ENCODE data around the gene HOXA4. TPM values are rescaled to one million over a fixed set of nuclear protein-coding genes. Genes with fewer than 3 reads are reported as not detected.
A peak's percentile ranks its signal among the peaks of the same experiment; 100 is the strongest.

HOXA4 gene
- total RNA-seq, 2 donors from 2014 or later: 0.78 to 1.6 TPM

GRCh38 chr7:27157702-27158431 lies 27.3 kb upstream of the HOXA4 start:
- intact Hi-C loops (cut with DNase I): no loop called here
- Histone ChIP-seq H3K4me3 (no peak overlapping the region), H3K4me1 (peaks cover 33% of the 10 kb centered on the region), H3K36me3 (replicated peaks in 1 of 2; ENCODE audit: insufficient read depth in 1 of 2, low read depth in 2 of 2) (no peaks in the 10 kb centered on the region), H3K27ac (no peak overlapping the region), H3K9me3 (no peaks in the 10 kb centered on the region), H3K27me3 (peaks cover 0 to 61% of the 10 kb centered on the region in 2 donors)
- WGBS, 2 donors: 5 to 9% methylated on average over 29 to 30 of the region's 30 CpGs
- TF ChIP-seq POLR2A (IDR thresholded peaks at IDR 0.05) (no peak), CTCF (IDR thresholded peaks at IDR 0.05) (no peak)
- DNase-seq (peak in 3 of 4 donors; percentile 0 to 8 (median 3)), ATAC-seq (no peak)

GRCh38 chr7:27156916-27157701 lies 26.6 kb upstream of the HOXA4 start:
- ATAC-seq (no peak), DNase-seq (peak in 2 of 4 donors; percentile 2 to 10)
- TF ChIP-seq POLR2A (IDR thresholded peaks at IDR 0.05) (no peak), CTCF (IDR thresholded peaks at IDR 0.05) (no peak)
- WGBS, 2 donors: 6 to 9% methylated on average over 14 to 29 of the region's 30 CpGs
- peaks cover 0 to 68% of the 10 kb centered on the region in 2 donors for H3K27me3 ChIP-seq
- H3K27ac ChIP-seq: no peak overlapping the region
- intact Hi-C loops (cut with DNase I): no loop called here
- no peaks in the 10 kb centered on the region for H3K36me3 ChIP-seq (replicated peaks in 1 of 2; ENCODE audit: insufficient read depth in 1 of 2, low read depth in 2 of 2)
- no peak overlapping the region for H3K4me3 ChIP-seq
- H3K9me3 ChIP-seq: no peaks in the 10 kb centered on the region
- H3K4me1 ChIP-seq: peaks cover 38% of the 10 kb centered on the region

- intact Hi-C loops (cut with DNase I): no loop called here
- no peaks in the 10 kb centered on the region for H3K36me3 ChIP-seq (replicated peaks in 1 of 2; ENCODE audit: insufficient read depth in 1 of 2, low read depth in 2 of 2)
- TF ChIP-seq POLR2A (IDR thresholded peaks at IDR 0.05) (no peak), CTCF (IDR thresholded peaks at IDR 0.05) (no peak)
- ATAC-seq (no peak), DNase-seq (peak in 2 of 4 donors; percentile 2 to 11)
- H3K4me1 ChIP-seq: peaks cover 38% of the 10 kb centered on the region
- H3K27ac ChIP-seq: no peak within 1 kb of the TSS
- no peaks in the 10 kb centered on the region for H3K9me3 ChIP-seq
- 4 to 6% methylated on average over 13 to 33 of the region's 33 CpGs for WGBS, 2 donors
- H3K27me3 ChIP-seq: peaks cover 0 to 74% of the 10 kb centered on the region in 2 donors
- H3K4me3 ChIP-seq: no peak within 1 kb of the TSS
Observed at GRCh38 chr7:27156508-27156898, 25.9 kb upstream of the HOXA4 start, which contains the start of gene HOXA7. Gene HOXA7 (minus strand): TSS chr7:27156675. CDS start chr7:27156545, 130 bp downstream.

- Histone ChIP-seq H3K4me1 (peaks cover 38% of the 10 kb centered on the region), H3K9me3 (no peaks in the 10 kb centered on the region), H3K27ac (no peak overlapping the region), H3K27me3 (peaks cover 0 to 80% of the 10 kb centered on the region in 2 donors), H3K4me3 (no peak overlapping the region), H3K36me3 (replicated peaks in 1 of 2; ENCODE audit: insufficient read depth in 1 of 2, low read depth in 2 of 2) (no peaks in the 10 kb centered on the region)
- intact Hi-C loops (cut with DNase I): no loop called here
- peak in 2 of 4 donors; percentile 1 to 7 for DNase-seq
- TF ChIP-seq POLR2A (IDR thresholded peaks at IDR 0.05) (no peak), CTCF (IDR thresholded peaks at IDR 0.05) (no peak)
- WGBS, 2 donors: 4 to 10% methylated on average over 53 to 63 of the region's 63 CpGs
- no peak for ATAC-seq
Observed at GRCh38 chr7:27155816-27156507, 25.4 kb upstream of the HOXA4 start.

Measured in body of pancreas (tissue), 4 donors.